AG04449 (cell line): ENCODE measurements around the gene OTP.

Source experiments
- CTCF ChIA-PET: fragments of 350-600 bp; formaldehyde crosslinking; extraction: SDS; loops from one replicate; lab custom pipeline; 2021; ENCODE audit warnings: antibody characterized with exemption; lab: Yijun Ruan, JAX
- POLR2A ChIA-PET: fragments of 400-600, 350-600 bp; formaldehyde crosslinking; extraction: SDS; loops from one replicate; lab custom pipeline; 2020; ENCODE audit warnings: antibody characterized with exemption, inconsistent platforms; lab: Yijun Ruan, JAX
- DNase-seq: peaks from one replicate; pipeline ENCODE4 v3.0.0-alpha.2; 2010; ENCODE audit warnings: low read depth, low spot score
- H3K4me3 ChIP-seq: 2 replicates; pipeline ENCODE4 v1.5.1; 2011; ENCODE audit warnings: low read depth, mild to moderate bottlenecking, control low read depth, low read length
- CTCF ChIP-seq: IDR thresholded peaks from one replicate; pipeline ENCODE4 v1.5.1; 2011; ENCODE audit warnings: mild to moderate bottlenecking, moderate library complexity, low read length, control low read depth, inconsistent platforms; ENCODE audit not compliant: insufficient read depth; ENCODE audit errors: missing control alignments

Gene OTP

GRCh38 chr5:77658662-77659061 lies 20.1 kb upstream of the OTP start:
- no peak for DNase-seq
- ChIA-PET CTCF (interaction anchor here (1.3 kb wide), 1 partner anchor 16 kb away, joined by 3 read pairs; no protein-coding TSS in a partner anchor), POLR2A (no interaction called here)
- TF ChIP-seq CTCF: no peak
- no peak overlapping the region for H3K4me3 ChIP-seq

- ChIA-PET POLR2A (no interaction called here), CTCF (no interaction called here)
- H3K4me3 ChIP-seq: no peak overlapping the region
- no peak for DNase-seq
- TF ChIP-seq CTCF: no peak
Observed at GRCh38 chr5:77651343-77651742, 12.8 kb upstream of the OTP start.

- no peak overlapping the region for H3K4me3 ChIP-seq
- no peak for DNase-seq
- no peak for TF ChIP-seq CTCF
- POLR2A ChIA-PET: no interaction called here
- CTCF ChIA-PET: no interaction called here
Observed at GRCh38 chr5:77650686-77651085, 12.2 kb upstream of the OTP start.

GRCh38 chr5:77649776-77650175 lies 11.3 kb upstream of the OTP start:
- DNase-seq: no peak
- H3K4me3 ChIP-seq: no peak overlapping the region
- no peak for TF ChIP-seq CTCF
- ChIA-PET CTCF (no interaction called here), POLR2A (no interaction called here)

GRCh38 chr5:77645995-77646639 lies 7.6 kb upstream of the OTP start:
- no peak overlapping the region for H3K4me3 ChIP-seq
- ChIA-PET POLR2A (no interaction called here), CTCF (interaction anchor here (1.2 to 1.5 kb wide), 4 partner anchors 7 to 28 kb away, joined by 3 to 7 read pairs (median 4); partner anchors contain the start of gene OTP)
- TF ChIP-seq CTCF: no peak
- DNase-seq: no peak

- POLR2A ChIA-PET: no interaction called here
- CTCF ChIA-PET: interaction anchor here (1.4 kb wide), 1 partner anchor 28 kb away, joined by 4 read pairs; no protein-coding TSS in a partner anchor
- TF ChIP-seq CTCF: peak; percentile 2
- H3K4me3 ChIP-seq: no peak overlapping the region
- DNase-seq: no peak
Observed at GRCh38 chr5:77645158-77645994, 6.9 kb upstream of the OTP start.
